Activated CD8-positive, alpha-beta memory T cell treated with anti-CD3 and anti-CD28 coated beads for 24 hours (primary cell): ENCODE results near the gene RTN4.
A peak's percentile ranks its signal among the peaks of the same experiment; 100 is the strongest.
"Not testable (repeated sequence)": the region's sequence is repeated elsewhere in the genome, so short reads cannot be mapped to it uniquely, and the experiment has no call there.

Source experiments
- DNase-seq: peaks from one replicate; pipeline ENCODE4 v3.0.0-alpha.2; 2020

The RTN4 gene

GRCh38 chr2:55050100-55050994 is at the start of gene RTN4:
Gene RTN4, minus strand, starts transcription at chr2:55050451. Its CDS starts 151 bp downstream, at chr2:55050300.
- DNase-seq = peak; percentile 98

DNA sequence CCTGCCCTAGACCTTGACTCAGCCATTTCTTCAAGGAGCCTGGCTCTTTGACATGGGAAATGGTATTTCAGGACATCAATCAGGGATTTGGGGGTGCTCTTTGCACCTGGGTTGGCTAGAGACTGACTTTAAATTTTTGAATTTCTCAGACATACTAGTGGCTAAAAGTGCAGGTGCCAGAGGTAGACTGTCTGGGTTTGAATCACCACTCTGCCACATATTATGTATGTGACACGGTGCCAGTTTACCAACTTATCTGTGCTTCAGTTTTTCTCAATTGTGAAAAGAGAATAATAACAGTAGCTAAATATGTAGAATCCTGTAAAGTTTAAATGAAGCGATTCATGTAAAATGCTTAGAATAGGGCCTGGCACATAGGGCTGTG is 49.2 kb upstream of the RTN4 start:
- no peak for DNase-seq

- no peak for DNase-seq
Observed at GRCh38 chr2:55097461-55098410, 47.5 kb upstream of the RTN4 start.

DNA sequence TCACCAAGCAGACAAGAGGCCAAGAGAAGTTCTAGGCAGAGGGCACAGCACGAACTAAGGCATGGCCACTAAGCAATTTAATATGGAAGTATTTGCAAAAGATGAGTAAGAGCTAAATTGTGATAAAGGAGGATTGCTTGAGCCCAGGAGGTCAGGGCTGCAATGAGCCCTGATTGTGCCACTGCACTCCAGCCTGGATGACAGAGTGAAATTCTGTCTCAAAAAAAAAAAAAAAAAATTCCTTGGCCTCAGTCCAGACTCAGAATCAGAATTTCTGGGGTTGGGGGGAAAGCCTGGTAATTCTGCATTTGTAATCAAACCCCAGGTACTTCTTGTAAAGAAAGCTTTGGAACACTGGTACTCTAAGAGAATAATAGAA is 46.8 kb upstream of the RTN4 start:
- no peak for DNase-seq

DNA sequence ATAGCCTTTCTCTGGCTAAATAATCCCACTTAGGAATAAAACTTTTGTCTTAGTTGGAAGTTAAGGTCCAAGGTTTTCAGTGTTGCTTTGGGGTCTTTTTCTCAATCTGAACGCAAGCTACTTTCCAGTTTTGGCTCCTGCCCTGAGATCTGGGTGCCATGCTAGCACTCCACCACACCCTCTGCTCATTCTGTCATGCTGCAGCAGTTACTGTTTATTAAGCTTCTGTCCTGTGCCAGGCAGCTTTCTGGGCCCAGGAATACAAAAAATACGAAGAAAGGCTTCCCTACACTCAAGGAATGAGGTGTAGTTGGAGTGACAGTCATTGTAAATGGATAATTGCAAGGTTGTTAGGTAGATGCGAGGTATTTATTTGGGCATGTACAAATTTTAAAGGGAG is 46.3 kb upstream of the RTN4 start:
- no peak for DNase-seq

GRCh38 chr2:55093381-55093780 is 43.1 kb upstream of the RTN4 start:
- no peak for DNase-seq

GRCh38 chr2:55092439-55092838 is 42.2 kb upstream of the RTN4 start:
- no peak for DNase-seq

- DNase-seq = not testable (repeated sequence)
Observed at GRCh38 chr2:55091681-55092080, 41.4 kb upstream of the RTN4 start.

DNA sequence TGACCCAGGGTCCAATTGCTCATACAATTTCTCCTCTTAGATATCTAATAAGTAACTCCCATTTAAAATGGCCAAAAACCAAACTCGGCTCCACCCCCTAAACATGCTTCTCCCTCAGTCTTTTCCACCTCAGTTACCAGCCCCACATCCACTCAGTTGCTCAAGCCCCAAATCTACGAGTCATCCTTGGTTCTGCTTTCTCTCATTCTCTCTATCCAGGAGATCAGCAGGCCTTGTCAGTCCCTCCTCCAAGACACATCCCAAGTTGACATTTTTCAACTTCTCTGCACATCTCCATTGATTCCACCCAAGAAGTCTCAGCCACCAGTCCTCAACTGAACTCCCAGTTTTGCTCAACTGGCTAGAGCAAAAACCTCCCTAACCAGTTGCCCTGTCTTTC is 40.5 kb upstream of the RTN4 start:
- DNase-seq = no peak

DNA sequence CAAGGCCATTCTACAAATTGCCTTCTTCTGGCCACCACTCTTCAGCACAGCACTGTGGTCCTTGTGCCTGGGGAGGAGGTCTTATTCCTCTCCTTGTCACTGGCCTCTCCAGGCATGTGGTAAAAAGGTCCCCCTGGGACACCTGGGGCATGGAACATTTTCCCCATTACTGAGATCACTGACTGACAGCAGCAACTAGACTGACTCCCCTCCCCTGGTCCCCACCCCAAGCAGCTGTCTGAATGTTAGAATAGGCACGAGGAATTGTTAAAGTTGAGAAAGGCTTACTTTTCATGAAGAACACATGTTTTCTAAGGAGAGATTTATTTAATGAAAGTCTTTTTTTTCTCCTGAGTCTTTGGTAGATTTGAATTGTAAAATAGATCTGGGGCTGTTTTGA is 39.5 kb upstream of the RTN4 start:
- DNase-seq = no peak

DNA sequence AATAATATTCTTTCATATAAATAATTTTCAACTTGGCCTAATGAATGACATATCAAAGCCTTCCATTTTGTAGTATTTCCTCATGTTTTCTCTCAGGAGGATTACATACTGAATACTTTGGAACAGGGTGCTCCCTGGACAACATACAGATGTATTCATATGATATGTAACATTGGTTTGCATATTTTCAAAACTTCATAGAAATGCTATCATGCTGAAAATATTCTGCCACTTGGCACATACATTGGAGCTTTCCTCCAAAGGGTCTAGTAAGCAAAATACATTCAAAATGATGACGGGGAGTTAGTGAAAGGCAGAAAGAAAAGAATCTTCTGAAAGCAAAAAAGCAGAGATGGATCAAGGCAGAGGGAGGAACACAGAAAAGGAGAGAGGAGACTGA is 38.1 kb upstream of the RTN4 start:
- no peak for DNase-seq

DNA sequence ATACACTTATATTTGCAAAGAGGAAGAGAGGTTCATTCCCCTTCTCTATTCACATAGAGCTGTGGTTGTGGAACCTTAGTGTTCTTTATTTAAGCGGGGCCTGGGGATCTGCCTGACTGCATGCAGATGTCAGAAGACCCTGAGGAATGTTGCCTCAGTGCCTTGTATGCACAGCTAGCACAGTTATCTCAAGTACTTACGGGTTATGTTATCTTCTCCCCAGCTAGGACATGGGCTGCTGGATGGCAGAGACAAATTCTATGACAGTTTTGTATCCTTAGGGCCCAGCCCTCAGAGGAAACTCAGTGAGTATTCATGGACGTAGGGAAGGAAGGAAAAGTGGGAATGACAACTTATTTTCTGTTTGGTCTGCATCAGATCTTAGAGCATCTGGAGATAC is 37.7 kb upstream of the RTN4 start:
- DNase-seq = no peak

GRCh38 chr2:55087501-55087900 is 37.2 kb upstream of the RTN4 start:
- no peak for DNase-seq

DNA sequence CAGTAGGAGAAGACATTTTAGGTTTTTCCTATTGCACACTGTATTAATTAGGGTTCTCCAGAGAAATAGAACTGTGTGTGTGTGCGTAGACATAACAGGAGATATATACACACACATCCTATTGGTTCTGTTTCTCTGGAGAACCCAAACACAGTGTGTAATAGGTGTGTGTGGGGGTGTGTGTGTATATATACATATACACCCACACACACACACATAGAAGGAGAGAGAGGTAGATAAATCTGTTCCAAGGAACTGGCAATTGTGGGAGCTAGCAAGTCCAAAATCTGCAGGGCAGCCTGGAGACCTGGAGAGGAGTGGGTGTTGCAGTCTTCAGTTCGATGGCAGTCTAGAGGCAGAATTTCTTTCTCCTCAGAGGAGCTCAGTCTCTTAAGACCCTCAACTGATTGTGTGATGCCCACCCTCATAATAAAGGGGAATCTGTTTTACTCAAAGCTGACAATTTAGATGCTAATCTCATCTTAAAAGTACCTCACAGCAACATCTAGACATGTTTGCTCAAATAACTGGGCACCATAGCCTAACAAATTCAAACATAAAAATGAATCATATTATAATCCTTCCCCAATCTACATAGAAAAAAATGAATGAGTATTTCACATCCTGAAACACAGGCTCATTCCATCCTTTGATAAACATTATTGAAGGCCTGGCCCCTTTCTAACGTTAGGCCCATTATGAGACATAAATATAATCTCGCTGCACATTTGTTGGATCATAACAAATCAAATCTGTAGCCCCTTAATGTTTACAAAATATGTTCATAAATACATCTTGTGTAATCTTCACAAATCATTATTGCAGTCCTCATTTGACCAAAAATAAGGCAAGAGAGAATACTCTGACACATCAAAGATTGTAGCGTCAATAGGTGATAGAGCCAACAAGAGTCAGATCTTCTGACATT is 35.1 kb upstream of the RTN4 start:
- DNase-seq = no peak

DNA sequence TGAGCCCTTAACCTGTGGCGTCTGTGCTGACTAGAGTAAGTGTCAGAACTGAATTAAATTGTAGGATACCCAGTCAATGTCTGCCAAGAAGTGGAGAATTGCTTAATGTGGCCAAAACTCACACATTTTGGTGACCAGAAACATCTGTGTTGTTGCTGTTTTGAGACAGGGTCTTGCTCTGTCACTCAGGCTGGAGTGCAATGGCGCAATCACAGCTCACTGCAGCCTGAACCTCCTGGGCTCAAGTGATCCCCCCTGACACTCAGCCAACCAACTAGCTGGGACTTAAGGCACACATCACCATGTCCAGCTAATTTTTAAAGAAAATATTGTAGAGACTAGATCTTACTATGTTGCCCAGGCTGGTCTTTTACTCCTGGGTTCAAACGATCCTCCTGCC is 34.4 kb upstream of the RTN4 start:
- DNase-seq = no peak

DNA sequence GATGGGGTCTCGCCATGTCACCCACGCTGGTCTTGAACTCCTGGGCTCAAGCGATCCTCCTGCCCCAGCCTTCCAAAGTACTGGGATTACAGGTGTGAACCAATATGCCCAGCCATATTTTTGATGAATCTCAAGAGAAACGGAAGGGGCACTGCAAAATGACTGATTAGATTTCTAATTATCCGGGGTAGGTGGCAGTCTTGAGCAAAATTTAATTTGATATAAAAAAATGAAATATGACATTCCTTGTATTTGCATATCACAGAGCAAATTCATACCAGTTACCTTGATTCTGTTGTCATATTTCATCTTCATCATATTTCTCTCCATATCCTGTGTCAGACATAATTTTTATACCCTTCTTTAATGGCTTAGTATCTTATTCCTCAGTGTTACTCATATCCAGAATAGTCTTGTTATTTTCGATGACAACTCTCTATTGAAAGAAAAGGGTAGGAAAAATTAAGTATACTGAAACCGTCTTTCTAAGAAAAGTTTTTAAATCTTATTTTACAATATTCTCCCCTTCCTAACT is 30.0 kb upstream of the RTN4 start:
- no peak for DNase-seq

DNA sequence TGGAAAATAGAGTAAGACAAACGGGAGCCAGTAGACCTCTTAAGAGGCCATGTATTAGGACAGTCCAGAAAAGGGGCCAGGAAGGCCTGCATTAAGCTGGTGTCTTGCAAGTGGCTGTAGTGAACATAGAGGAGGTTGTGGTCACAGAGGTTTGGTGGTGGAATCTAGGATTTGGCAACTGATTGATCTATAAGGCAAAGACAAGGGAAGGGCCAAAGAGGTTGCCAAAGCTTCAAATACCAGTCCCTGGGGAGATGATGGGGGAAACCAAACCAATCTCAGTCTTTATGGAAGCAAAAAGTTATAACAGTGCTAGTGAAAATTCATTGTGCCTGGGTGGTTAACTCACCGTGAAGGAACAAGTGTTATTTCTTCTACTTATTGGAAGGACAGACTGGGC is 28.7 kb upstream of the RTN4 start:
- DNase-seq = no peak

DNA sequence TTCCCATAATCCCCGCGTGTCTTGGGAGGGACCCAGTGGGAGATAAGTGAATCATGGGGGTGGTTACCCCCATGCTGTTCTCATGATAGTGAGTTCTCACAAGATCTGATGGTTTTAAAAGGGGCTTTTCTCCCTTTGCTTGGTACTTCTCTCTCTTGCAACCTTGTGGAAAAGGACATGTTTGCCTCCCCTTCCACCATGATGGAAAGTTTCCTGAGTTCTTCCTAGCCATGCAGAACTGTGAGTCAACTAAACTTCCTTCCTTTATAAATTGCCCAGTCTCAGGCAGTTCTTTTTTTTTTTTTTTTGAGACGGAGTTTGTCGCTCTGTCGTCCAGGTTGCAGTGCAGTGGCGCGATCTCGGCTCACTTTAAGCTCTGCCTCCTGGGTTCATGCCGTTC is 26.5 kb upstream of the RTN4 start:
- DNase-seq = no peak

- DNase-seq = not testable (repeated sequence)
Observed at GRCh38 chr2:55076019-55076418, 25.8 kb upstream of the RTN4 start.

DNA sequence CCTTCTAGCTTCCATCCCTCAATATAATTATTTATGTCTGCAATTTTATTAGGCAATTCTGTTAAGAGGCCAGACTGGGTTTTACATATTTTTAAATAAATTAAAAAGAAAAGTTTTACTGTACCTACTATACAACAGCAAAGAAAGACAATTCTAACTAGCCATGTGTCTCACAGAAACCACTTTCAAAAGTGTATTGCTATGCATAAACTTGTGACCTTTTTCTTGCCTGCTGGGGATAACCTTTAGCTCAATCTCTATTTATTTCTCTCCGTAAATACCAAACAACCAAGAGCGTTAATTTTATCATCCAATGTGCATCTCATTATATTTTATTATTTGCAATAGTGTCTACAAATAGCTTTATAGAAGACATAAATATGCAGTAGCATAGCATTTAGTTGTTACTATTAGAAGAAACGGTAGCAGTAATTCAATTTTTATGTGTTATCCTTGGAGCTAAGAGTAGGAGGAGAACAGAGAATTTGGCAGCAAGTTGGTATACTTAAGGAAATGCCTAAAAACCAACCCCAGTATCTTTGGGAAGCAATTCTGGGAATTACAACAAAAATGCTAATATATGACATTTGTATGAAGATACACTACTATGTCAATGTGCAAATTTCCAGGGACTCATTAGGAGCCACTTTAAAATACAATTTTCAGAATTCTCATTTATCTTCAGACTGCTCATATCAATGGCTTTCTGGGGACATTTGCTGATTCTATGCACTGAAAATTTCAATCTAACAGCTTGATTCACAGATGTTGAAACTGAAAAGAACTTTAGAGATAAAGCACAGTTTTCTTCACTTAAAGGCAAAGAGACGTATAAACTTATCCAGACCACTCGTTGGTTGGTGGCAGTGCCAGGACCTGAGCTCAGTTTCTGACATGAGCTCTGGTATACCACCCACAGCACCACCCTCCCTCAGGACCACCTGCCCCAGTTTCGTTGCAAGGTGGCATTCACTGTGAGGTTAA is 23.0 kb upstream of the RTN4 start:
- no peak for DNase-seq

- no peak for DNase-seq
Observed at GRCh38 chr2:55063713-55064323, 13.6 kb upstream of the RTN4 start.
